ENCODE results near the gene COA7.

The COA7 gene

DNA sequence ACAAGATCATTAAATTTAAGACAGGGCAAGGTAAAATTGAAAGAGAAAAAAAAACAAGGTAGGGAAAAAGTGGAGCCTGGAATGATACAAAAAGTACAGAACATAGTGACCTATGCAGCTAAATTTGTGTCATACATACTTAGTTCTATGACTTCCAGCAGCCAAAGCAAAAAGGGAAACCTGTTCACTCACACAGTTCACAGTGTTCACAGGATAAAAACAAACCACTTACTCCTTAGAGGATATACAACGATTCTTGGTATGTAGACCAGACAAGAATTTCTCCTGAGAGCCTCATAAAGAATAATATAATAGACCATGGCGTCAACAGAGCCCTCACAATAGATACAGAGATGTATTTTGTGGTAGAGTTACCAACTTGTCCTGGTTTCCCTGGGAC, 27.5 kb downstream of the COA7 start:
- no peak overlapping the region for H3K4me3 ChIP-seq (replicated peaks in 1 of 2; ENCODE audit: low read depth in 2 of 2, low read length in 2 of 2)
- no peak for TF ChIP-seq CTCF (IDR thresholded peaks at IDR 0.05; ENCODE audit: low read depth, low read length)
- peak in 1 of 2 donors; percentile 63 for DNase-seq (ENCODE audit: low read depth in 2 of 2)

- DNase-seq (ENCODE audit: low read depth in 2 of 2) = peak; percentile 47 to 64
- no peak for TF ChIP-seq CTCF (IDR thresholded peaks at IDR 0.05; ENCODE audit: low read depth, low read length)
- H3K4me3 ChIP-seq (replicated peaks in 1 of 2; ENCODE audit: low read depth in 2 of 2, low read length in 2 of 2) = no peak overlapping the region
Measured at GRCh38 chr1:52669696-52670095, 28.5 kb downstream of the COA7 start.

DNA sequence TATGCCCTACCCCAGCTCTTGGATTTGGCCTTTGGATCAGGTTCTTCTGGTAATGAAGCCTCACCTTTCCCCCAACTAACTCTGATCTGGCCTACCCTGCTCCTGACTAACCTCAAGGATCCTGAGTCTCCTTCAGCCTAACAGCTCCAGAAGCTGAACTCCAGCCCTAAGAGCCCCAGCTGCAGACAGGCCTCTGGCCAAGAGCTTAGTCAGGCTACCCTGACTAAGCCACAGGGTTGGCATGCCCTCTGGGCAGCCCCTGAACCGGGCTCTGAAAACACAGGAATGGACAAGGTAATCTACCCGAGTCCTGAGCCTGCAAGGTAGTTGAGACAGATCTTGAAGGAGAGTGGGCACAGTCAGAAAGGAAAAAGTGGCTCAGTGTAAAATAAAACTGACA, 29.4 kb downstream of the COA7 start:
- DNase-seq (ENCODE audit: low read depth in 2 of 2) = peak in 1 of 2 donors; percentile 57
- H3K4me3 ChIP-seq (replicated peaks in 1 of 2; ENCODE audit: low read depth in 2 of 2, low read length in 2 of 2) = no peak overlapping the region
- TF ChIP-seq CTCF (IDR thresholded peaks at IDR 0.05; ENCODE audit: low read depth, low read length) = no peak

GRCh38 chr1:52667984-52668383, 30.2 kb downstream of the COA7 start:
- no peak for DNase-seq (ENCODE audit: low read depth in 2 of 2)
- no peak overlapping the region for H3K4me3 ChIP-seq (replicated peaks in 1 of 2; ENCODE audit: low read depth in 2 of 2, low read length in 2 of 2)
- no peak for TF ChIP-seq CTCF (IDR thresholded peaks at IDR 0.05; ENCODE audit: low read depth, low read length)

- no peak overlapping the region for H3K4me3 ChIP-seq (replicated peaks in 1 of 2; ENCODE audit: low read depth in 2 of 2, low read length in 2 of 2)
- TF ChIP-seq CTCF (IDR thresholded peaks at IDR 0.05; ENCODE audit: low read depth, low read length) = no peak
- no peak for DNase-seq (ENCODE audit: low read depth in 2 of 2)
Measured at GRCh38 chr1:52667290-52667689, 30.9 kb downstream of the COA7 start.

DNA sequence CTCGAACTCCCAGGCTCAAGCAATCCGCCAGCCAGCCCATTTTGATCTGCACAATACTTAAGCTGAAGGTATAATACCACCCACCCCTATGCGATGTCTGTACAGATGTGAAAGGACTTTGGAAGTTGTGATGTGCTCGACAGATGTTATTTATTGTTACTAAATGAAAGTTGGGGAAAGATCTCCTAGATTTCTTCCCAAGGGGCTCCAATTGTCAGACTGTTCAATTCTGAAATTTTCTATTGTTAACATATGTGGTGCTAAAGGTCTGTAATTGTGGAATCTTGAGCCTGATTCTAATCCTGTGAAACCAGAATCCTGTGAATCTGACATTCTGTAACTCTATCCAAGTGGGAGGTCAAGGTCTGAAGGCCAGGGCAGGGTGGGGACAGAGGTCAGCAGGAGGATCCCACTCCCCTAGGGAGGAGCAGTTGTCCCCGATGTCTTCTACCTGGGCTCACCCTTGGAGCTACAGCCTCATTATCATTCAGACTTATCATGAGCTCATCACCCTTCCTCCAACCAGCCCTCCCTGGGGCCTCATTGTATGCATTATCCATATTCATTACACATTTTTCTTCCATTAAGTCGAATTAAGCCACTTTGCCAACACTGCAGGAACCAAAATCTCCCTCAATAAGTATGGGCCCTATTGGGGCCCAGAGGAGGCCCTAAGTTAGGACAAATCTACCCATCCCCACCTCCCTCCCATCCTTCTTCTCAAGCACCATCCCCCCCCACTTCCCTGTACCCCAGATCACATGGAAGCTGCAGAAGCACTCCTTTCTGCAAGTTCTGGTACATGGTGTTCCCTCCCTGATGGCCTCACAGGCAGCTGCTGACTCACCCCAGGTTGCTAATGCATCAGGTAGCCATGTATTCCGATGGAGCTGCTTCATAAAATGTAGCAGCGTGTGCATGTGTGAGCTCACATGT, 32.9 kb downstream of the COA7 start:
- no peak for TF ChIP-seq CTCF (IDR thresholded peaks at IDR 0.05; ENCODE audit: low read depth, low read length)
- peak in 1 of 2 donors; percentile 45 for DNase-seq (ENCODE audit: low read depth in 2 of 2)
- H3K4me3 ChIP-seq (replicated peaks in 1 of 2; ENCODE audit: low read depth in 2 of 2, low read length in 2 of 2) = no peak overlapping the region
